ENCODE data around the gene KLHL3. TPM values are rescaled to one million over a fixed set of nuclear protein-coding genes. Genes with fewer than 3 reads are reported as not detected.

Gene KLHL3
- total RNA-seq, 1 experiment from 2014 or later = 13.6 TPM

- Histone ChIP-seq H3K4me3 (no peak overlapping the region), H4K20me1 (ENCODE audit: insufficient read depth) (peaks cover 3% of the 10 kb centered on the region; the same call in 1 of the 2 replicates), H3K79me2 (ENCODE audit: low read depth) (no peaks in the 10 kb centered on the region), H3K4me2 (no peak overlapping the region), H3K27me3 (ENCODE audit: insufficient read depth, low read depth) (0 out of 2 replicates have a peak, but pooled peaks cover 29% of the 10 kb centered on the region), H3K36me3 (ENCODE audit: low read depth) (no peaks in the 10 kb centered on the region), H3F3A (ENCODE audit: insufficient read depth, low read depth) (no peaks in the 10 kb centered on the region), H3K9me2 (ENCODE audit: insufficient read depth) (no peaks in the 10 kb centered on the region), H3K9me3 (ENCODE audit: insufficient read depth, low read depth) (no peaks in the 10 kb centered on the region), H2AFZ (no peak overlapping the region), H3K4me1 (replicated peaks; ENCODE audit: insufficient read depth) (no peaks in the 10 kb centered on the region), H3K27ac (no peak overlapping the region)
- no TSS peak for BruUV-seq (replicated peaks)
- intact Hi-C loops (cut with micrococcal nuclease; ENCODE audit: unreplicated experiment) = loop anchor here (5.0 kb wide), 1 partner anchor 290 kb away; no protein-coding TSS in a partner anchor
- TF ChIP-seq EZH2 (IDR thresholded peaks at IDR 0.05; ENCODE audit: low read depth) (no peak), CTCF (conservative IDR thresholded peaks at IDR 0.05) (no peak)
- ChIA-PET CTCF (interaction anchor here (0.5 kb wide), 1 partner anchor 287 kb away, joined by 4 read pairs; no protein-coding TSS in a partner anchor), POLR2A (ENCODE audit: unreplicated experiment) (no interaction called here)
- DNase-seq = no peak
These were observed 128.1 kb downstream of the KLHL3 start for GRCh38 chr5:137607771-137608170.

GRCh38 chr5:137606401-137606800, 129.5 kb downstream of the KLHL3 start:
- BruUV-seq (replicated peaks) = no TSS peak
- intact Hi-C loops (cut with micrococcal nuclease; ENCODE audit: unreplicated experiment) = loop anchor here (5.0 kb wide), 1 partner anchor 289 kb away; no protein-coding TSS in a partner anchor
- no peak overlapping the region for H3K27ac ChIP-seq
- no peaks in the 10 kb centered on the region for H3F3A ChIP-seq (ENCODE audit: insufficient read depth, low read depth)
- H3K4me2 ChIP-seq = no peak overlapping the region
- H3K36me3 ChIP-seq (ENCODE audit: low read depth) = no peaks in the 10 kb centered on the region
- H3K9me2 ChIP-seq (ENCODE audit: insufficient read depth) = no peaks in the 10 kb centered on the region
- H3K79me2 ChIP-seq (ENCODE audit: low read depth) = no peaks in the 10 kb centered on the region
- H3K27me3 ChIP-seq (ENCODE audit: insufficient read depth, low read depth) = peaks cover 39% of the 10 kb centered on the region
- no peaks in the 10 kb centered on the region for H3K9me3 ChIP-seq (ENCODE audit: insufficient read depth, low read depth)
- H4K20me1 ChIP-seq (ENCODE audit: insufficient read depth) = peaks cover 3% of the 10 kb centered on the region; the same call in 1 of the 2 replicates
- no peak overlapping the region for H3K4me3 ChIP-seq
- no peak for DNase-seq
- POLR2A ChIA-PET (ENCODE audit: unreplicated experiment) = no interaction called here
- CTCF ChIA-PET = no interaction called here
- no peak overlapping the region for H2AFZ ChIP-seq
- no peak for TF ChIP-seq CTCF (conservative IDR thresholded peaks at IDR 0.05)
- no peak for TF ChIP-seq EZH2 (IDR thresholded peaks at IDR 0.05; ENCODE audit: low read depth)
- no peaks in the 10 kb centered on the region for H3K4me1 ChIP-seq (replicated peaks; ENCODE audit: insufficient read depth)

GRCh38 chr5:137605411-137605810, 130.5 kb downstream of the KLHL3 start:
- Histone ChIP-seq H3K9me2 (ENCODE audit: insufficient read depth) (no peaks in the 10 kb centered on the region), H3K9me3 (ENCODE audit: insufficient read depth, low read depth) (no peaks in the 10 kb centered on the region), H3K4me2 (no peak overlapping the region), H3K27ac (no peak overlapping the region), H3K4me1 (replicated peaks; ENCODE audit: insufficient read depth) (no peaks in the 10 kb centered on the region), H4K20me1 (ENCODE audit: insufficient read depth) (peaks cover 3% of the 10 kb centered on the region; the same call in 1 of the 2 replicates), H2AFZ (no peak overlapping the region), H3F3A (ENCODE audit: insufficient read depth, low read depth) (no peaks in the 10 kb centered on the region), H3K4me3 (no peak overlapping the region), H3K36me3 (ENCODE audit: low read depth) (no peaks in the 10 kb centered on the region), H3K79me2 (ENCODE audit: low read depth) (no peaks in the 10 kb centered on the region), H3K27me3 (ENCODE audit: insufficient read depth, low read depth) (peaks cover 49% of the 10 kb centered on the region)
- POLR2A ChIA-PET (ENCODE audit: unreplicated experiment) = no interaction called here
- BruUV-seq (replicated peaks) = no TSS peak
- TF ChIP-seq CTCF (conservative IDR thresholded peaks at IDR 0.05) (peak; percentile 38), EZH2 (IDR thresholded peaks at IDR 0.05; ENCODE audit: low read depth) (no peak)
- intact Hi-C loops (cut with micrococcal nuclease; ENCODE audit: unreplicated experiment) = loop anchor here (5.0 kb wide), 1 partner anchor 288 kb away; no protein-coding TSS in a partner anchor
- CTCF ChIA-PET = interaction anchor here (0.6 kb wide), 1 partner anchor 285 kb away, joined by 13 read pairs; no protein-coding TSS in a partner anchor
- DNase-seq = no peak

Data from PC-9 (cell line).